HG03460 (cell line): ENCODE results near the gene SCN1B.

Source experiments
- ATAC-seq: cut with Tn5 transposase; IDR thresholded peaks from one replicate; pipeline ENCODE4 v1.9.1; 2021; ENCODE audit not compliant: unreplicated experiment

The SCN1B gene

DNA sequence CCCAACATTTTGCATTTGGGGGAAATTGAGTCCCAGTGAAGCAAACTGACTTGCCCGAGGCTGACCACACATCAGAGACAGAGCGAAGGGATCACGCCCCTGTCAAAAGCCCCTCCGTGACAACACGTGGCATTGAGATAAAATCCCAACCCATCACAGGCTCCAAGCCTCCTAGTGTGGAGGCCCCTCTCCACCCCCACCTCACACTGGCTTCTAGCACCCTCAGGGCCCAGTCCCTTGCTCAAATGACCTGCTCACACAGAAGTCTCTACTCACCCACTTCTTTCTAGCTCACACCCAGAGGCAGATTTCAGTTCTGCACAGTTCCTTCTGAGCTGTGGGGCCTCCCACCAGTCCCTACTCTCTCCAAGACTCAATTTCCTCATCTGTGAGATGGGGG lies 21.5 kb downstream of the SCN1B start:
- no peak for ATAC-seq

DNA sequence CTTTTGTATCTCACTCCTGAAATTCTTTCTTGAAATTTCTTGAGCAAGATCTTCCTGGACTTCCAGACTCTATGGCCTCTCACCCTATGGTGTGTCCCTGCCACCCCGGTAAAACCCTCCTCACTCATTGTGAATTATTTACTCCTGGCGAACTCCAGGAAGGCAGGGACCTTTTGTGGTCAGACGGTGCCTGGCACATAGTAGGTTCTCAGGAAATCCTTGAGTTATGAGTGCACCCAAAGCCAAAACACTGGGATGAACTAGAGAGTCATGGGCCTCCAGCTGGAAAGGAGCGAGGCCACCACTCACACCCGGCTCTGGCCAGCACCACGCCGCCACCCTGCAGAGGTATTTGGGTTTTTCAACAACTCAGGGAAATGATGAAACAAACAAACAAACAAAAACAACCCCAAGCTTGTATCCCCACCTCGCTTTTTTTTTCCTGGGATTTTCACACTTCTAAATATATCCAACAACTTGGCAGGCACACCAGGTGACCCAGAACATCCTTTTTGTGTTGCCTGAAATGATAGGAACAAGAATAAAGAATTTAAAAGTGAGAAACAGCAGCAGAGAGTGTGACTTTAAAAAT lies 22.4 kb downstream of the SCN1B start:
- no peak for ATAC-seq

- no peak for ATAC-seq
Measured at GRCh38 chr19:35053667-35054293, 23.5 kb downstream of the SCN1B start.

DNA sequence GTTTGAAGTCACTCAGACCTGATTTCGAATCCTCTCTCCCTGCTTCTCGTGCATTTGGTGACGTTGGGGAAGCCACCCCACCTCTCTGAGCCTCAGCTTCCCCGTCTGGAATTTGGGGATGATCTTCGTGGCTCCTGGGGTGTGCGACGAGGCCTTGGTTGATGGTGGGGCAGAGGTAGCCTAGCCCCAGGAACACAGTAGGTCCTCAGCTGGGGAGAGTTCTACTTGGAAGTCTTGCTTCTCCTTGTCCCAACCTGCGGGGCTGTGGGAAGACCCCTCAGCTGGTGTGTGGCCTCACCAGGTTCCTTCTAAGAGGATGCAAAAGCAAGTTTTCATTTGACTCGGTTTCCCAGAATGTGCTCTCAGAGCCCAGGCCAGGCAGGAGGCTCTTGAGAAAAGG lies 24.4 kb downstream of the SCN1B start:
- no peak for ATAC-seq

DNA sequence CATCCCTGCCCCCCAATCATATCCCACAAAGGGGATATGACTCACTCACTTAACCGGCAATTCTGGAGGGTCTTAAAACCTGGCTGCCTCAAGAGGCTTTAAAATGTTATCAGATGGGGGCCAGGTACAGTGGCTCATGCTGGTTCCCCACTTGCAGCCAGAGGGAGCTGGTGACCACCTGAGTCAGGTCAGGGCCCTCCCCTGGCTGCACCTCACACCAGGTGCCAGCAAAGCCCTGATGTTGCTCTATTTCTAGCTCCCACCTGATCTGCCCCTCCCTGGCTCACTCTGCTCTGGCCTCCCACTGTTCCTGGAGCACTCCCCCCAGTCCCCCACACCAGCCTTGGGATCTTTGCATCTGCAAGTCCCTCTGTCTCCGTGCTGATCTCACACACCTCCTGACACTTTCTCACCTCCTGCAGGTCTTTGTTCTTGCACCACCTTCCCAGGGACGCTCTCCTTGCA lies 25.5 kb downstream of the SCN1B start:
- ATAC-seq: no peak

GRCh38 chr19:35056513-35057063 lies 26.3 kb downstream of the SCN1B start:
- no peak for ATAC-seq

GRCh38 chr19:35058370-35058769 lies 28.1 kb downstream of the SCN1B start:
- no peak for ATAC-seq

DNA sequence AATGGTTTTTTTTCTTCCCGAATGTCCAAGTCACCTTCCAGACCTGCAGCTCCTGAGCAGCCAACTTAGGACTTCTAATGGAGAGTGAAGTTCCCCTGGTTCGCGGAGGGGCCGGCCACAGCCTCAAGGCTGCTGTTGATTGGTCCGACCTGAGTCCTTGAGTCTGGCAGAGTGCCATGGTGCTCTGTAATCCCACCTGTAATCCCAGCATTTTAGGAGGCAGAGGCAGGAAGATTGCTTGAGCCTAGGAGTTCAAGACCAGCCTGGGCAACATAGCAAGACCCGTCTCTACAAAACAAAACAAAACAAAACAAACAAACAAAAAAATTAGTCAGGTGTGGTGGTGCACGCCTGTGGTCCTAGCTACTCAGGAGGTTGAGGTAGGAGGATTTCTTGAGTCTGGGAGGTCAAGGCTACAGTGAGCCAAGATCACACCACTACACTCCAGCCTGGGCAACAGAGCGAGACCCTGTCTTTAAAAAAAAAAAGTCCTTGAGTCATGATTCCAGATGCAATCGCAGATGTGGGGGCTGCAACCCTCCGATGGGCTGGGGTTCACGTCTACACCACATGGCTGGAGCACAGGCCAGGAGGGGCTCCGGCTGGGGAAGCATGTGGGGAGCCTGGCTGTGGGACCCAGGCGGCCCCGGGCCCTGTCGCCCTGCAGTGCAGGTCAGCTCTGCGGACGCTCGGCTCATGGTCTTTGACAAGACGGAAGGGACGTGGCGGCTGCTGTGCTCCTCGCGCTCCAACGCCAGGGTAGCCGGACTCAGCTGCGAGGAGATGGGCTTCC lies 28.9 kb downstream of the SCN1B start:
- ATAC-seq: no peak

DNA sequence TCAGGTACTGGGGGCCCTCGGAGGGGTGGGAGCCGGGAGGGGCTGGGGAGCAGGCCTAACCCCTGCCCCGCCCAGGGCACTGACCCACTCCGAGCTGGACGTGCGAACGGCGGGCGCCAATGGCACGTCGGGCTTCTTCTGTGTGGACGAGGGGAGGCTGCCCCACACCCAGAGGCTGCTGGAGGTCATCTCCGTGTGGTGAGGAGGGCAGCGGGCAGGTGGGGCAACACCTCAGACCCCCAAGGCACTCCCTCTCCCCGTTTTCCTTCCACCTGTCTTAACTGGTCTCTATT lies 29.5 kb downstream of the SCN1B start:
- ATAC-seq: no peak

DNA sequence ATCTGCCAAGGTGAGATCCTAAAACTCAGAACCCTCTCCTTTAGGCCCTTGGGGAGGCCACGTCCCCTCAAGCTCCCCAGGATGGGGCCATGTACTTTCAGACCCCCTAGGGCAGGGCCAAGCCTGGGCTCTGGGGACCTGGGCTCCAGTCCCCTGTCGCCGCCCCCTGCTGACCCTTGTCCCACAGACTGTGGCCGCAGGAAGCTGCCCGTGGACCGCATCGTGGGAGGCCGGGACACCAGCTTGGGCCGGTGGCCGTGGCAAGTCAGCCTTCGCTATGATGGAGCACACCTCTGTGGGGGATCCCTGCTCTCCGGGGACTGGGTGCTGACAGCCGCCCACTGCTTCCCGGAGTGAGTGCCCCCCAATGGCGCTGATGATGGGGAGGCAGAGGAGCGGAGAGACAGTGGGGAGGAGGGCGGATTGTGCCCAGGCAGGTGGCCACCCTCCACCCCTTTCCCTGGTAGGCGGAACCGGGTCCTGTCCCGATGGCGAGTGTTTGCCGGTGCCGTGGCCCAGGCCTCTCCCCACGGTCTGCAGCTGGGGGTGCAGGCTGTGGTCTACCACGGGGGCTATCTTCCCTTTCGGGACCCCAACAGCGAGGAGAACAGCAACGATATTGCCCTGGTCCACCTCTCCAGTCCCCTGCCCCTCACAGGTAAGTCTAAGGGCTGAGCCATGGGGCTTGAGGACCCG lies 30.0 kb downstream of the SCN1B start:
- no peak for ATAC-seq

DNA sequence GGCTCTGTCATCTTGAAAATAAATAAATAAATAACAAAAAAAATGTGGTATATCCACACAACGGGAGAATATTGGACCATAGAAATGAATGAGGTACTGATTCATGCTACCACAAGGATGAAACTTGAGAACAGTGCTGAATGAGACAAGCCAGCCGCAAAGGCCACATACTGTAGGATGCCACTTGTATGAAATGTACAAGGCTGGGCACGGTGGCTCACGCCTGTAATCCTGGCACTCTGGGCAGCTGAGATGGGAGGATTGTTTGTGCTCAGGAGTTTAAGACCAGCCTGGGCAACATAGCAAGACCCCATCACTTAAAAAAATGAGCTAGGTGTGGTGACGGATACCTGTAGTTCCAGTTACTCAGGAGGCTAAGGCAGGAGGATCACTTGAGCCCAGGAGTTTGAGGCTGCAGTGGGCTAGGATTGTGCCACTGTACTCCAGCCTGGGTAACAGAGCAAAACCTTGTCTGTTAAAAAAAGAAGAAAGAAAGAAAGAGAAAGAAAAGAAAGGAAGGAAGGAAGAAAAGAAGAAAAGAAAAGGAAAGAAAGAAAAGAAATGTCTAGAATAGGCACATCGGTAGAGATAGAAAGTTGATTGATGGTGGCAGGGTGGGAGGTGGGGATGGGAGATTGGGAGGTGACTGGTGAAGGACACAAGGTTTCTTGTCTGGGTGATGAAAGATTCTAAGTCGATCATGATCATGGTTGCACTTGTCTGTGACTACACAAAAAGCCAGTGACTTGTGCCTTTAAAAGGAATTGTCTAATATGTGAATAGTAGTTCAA lies 31.5 kb downstream of the SCN1B start:
- no peak for ATAC-seq

GRCh38 chr19:35062942-35063341 lies 32.7 kb downstream of the SCN1B start:
- no peak for ATAC-seq

DNA sequence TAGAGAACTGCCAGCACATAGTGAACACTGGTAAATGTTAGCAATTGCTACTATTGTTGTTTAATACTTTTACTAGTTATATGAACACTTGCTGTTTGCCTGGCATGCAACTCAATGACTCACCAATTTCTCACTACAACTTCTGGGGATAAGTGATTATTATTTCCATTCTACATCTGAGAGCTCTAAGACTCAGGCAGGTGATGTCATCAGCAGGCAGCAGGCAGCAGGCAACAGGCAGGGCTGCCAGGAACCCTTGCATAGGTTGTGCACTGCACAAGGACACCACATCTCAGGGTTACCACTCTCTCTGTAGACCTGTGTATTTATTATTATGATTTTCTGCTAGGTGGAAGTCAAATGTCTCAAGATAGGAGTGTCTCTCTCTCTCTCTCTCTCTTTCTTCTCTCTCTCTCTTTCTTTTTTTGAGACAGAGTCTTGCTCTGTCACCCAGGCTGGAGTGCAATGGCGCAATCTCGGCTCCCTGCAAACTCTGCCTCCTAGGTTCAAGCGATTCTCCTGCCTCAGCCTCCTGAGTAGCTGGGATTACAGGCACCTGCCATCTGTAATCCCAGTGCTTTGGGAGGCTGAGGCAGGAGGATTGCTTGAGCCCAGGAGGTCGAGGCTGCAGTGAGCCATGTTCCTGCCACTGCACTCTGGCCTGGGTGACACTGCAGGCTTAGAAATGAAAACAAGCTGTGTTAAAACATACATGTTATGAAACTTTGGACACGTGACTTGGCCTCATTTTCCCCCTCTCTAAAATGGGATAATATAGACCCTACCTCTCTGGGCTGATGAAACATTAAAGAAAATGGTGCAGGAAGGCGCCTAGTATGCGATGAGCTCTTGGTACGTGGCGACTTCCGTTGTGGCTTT lies 33.9 kb downstream of the SCN1B start:
- ATAC-seq: no peak

DNA sequence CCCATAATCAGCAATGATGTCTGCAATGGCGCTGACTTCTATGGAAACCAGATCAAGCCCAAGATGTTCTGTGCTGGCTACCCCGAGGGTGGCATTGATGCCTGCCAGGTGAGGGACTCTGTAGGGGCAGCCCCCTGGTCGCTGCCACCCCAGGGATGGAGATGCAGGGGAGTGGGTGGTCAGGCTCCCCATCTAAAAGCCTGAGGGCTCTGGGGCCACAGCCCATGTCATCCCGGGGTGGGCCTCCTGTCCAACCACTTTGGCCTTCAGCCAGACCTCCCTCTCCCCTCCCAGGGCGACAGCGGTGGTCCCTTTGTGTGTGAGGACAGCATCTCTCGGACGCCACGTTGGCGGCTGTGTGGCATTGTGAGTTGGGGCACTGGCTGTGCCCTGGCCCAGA lies 35.3 kb downstream of the SCN1B start:
- no peak for ATAC-seq

- ATAC-seq: no peak
Measured at GRCh38 chr19:35066121-35066520, 35.9 kb downstream of the SCN1B start.

- peak; percentile 59 for ATAC-seq
Measured at GRCh38 chr19:35066691-35067563, 36.7 kb downstream of the SCN1B start.

- ATAC-seq: no peak
Measured at GRCh38 chr19:35068941-35069634, 38.8 kb downstream of the SCN1B start.

DNA sequence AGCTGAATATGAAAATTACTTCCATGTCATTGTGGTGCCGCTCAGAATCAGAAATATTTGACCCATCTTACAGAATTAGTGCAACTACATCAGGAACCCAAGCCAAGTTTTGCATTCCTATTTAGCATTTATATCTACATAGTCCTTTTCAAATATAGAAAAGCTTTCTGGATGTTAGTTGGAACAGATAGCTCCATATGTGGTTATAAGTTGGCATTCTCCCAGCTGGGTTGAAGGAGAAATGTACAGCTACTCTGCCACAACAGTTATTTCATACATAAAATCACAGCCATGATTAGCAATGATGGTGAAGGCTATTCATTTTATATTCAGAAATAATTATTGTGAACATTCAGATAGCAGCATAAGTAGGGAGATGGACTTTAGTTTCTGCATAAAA lies 39.4 kb downstream of the SCN1B start:
- ATAC-seq: no peak
